ENCODE results near the gene LDLRAD4.
A peak's percentile ranks its signal among the peaks of the same experiment; 100 is the strongest.

The LDLRAD4 gene

GRCh38 chr18:13462686-13463085 is 244.1 kb downstream of the LDLRAD4 start:
- Histone ChIP-seq H3K36me3 (ENCODE audit: insufficient read depth, low read length) (no peaks in the 10 kb centered on the region), H3K9ac (ENCODE audit: insufficient read length) (no peak overlapping the region), H3K27ac (no peak overlapping the region), H3K4me3 (no peak overlapping the region), H3K9me3 (ENCODE audit: low read depth, low read length) (no peaks in the 10 kb centered on the region)
- no peak for TF ChIP-seq FOXP2 (optimal IDR thresholded peaks at IDR 0.05; ENCODE audit: control extremely low read depth, extremely low read length, insufficient read depth)
- TF ChIP-seq POLR2AphosphoS5 (IDR thresholded peaks at IDR 0.05; ENCODE audit: borderline replicate concordance, low read depth, low read length) = no peak
- TF ChIP-seq EZH2 (IDR thresholded peaks at IDR 0.05) = no peak
- DNase-seq (ENCODE audit: low read depth, low spot score) = no peak

GRCh38 chr18:13463526-13464210 is 245.1 kb downstream of the LDLRAD4 start:
- H3K4me3 ChIP-seq = no peak overlapping the region
- no peak for DNase-seq (ENCODE audit: low read depth, low spot score)
- TF ChIP-seq POLR2AphosphoS5 (IDR thresholded peaks at IDR 0.05; ENCODE audit: borderline replicate concordance, low read depth, low read length) = no peak
- TF ChIP-seq EZH2 (IDR thresholded peaks at IDR 0.05) = no peak
- no peak for TF ChIP-seq FOXP2 (optimal IDR thresholded peaks at IDR 0.05; ENCODE audit: control extremely low read depth, extremely low read length, insufficient read depth)
- H3K27ac ChIP-seq = no peak overlapping the region
- no peak overlapping the region for H3K9ac ChIP-seq (ENCODE audit: insufficient read length)
- no peaks in the 10 kb centered on the region for H3K36me3 ChIP-seq (ENCODE audit: insufficient read depth, low read length)
- H3K9me3 ChIP-seq (ENCODE audit: low read depth, low read length) = no peaks in the 10 kb centered on the region

DNA sequence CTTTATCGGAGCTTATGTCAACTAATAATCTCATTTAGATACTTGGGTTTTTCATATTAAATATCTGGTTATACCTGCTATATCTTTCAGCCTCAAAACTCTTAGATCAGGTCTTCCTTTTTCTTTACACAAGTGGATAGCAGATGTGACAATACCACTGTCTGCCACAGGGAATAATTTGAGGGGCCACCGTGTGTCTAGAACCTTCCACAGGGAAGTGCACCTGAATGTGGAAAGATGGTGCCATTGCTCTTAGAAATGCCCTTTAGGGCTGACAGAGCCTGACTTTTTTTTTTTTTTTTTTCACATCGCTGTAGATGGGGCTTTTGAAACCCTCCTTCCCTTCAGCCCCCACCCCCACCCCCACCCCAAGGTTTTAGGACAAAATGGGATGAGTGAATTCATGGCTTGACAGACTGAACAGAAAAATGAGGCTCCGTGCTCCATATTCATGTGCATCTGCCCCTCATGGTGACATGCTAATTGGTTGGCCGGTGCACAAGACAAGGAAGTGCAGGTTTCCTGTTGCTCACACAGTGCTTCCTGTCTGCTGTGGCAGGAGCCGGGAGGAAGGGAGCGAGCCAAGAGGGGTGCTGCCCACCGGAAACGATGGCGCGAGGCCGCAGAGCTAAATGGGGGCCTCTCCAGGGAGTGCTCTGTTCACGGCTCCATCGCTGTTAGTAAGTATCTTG is 246.0 kb downstream of the LDLRAD4 start:
- Histone ChIP-seq H3K36me3 (ENCODE audit: insufficient read depth, low read length) (no peaks in the 10 kb centered on the region), H3K9ac (ENCODE audit: insufficient read length) (no peak overlapping the region), H3K4me3 (peak overlapping the region; percentile 61), H3K9me3 (ENCODE audit: low read depth, low read length) (no peaks in the 10 kb centered on the region), H3K27ac (no peak overlapping the region)
- no peak for TF ChIP-seq FOXP2 (optimal IDR thresholded peaks at IDR 0.05; ENCODE audit: control extremely low read depth, extremely low read length, insufficient read depth)
- no peak for TF ChIP-seq POLR2AphosphoS5 (IDR thresholded peaks at IDR 0.05; ENCODE audit: borderline replicate concordance, low read depth, low read length)
- DNase-seq (ENCODE audit: low read depth, low spot score) = peak; percentile 22

DNA sequence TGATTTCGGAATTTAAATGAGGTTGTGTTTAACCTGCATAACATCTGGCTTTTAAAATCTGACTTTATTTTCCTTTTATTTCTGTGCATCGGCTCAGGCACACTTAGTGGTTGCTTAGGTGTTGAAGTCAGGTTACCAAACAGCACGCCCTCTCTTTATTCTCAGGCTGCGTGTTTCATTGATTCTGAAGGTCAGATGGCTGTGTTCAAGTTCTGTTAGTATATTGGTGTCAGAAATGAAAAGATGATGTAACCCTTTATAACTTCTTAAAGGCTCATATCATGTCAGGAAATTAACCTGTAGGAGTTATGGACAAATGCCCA is 246.5 kb downstream of the LDLRAD4 start:
- TF ChIP-seq EZH2 (IDR thresholded peaks at IDR 0.05) (no peak), POLR2AphosphoS5 (IDR thresholded peaks at IDR 0.05; ENCODE audit: borderline replicate concordance, low read depth, low read length) (no peak), FOXP2 (optimal IDR thresholded peaks at IDR 0.05; ENCODE audit: control extremely low read depth, extremely low read length, insufficient read depth) (no peak)
- no peak overlapping the region; the same call in 1 of the 2 replicates for H3K27ac ChIP-seq
- no peaks in the 10 kb centered on the region for H3K36me3 ChIP-seq (ENCODE audit: insufficient read depth, low read length)
- H3K4me3 ChIP-seq = peak overlapping the region; percentile 61
- H3K9me3 ChIP-seq (ENCODE audit: low read depth, low read length) = no peaks in the 10 kb centered on the region
- H3K9ac ChIP-seq (ENCODE audit: insufficient read length) = no peak overlapping the region
- no peak for DNase-seq (ENCODE audit: low read depth, low spot score)

DNA sequence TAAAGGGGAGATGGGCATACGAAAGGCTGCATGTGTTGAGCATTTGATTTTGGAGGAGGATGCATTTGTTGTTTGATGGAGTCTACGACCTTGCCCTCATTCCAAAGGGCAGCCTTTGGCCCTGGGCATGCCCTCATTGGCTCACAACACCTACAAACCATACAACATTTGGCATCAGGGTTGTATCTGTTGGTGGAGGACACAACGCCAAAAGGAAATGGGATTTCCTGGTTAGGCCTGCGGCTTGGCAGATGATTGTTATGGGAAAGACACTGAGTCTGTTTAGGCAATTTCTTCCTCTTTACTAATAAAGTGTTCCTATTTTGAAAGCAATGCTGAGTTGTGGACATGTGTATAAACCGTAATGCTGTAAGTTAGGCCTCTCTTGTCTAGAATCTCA is 246.9 kb downstream of the LDLRAD4 start:
- H3K27ac ChIP-seq = no peak overlapping the region
- H3K4me3 ChIP-seq = peak overlapping the region; percentile 61
- no peak for TF ChIP-seq EZH2 (IDR thresholded peaks at IDR 0.05)
- TF ChIP-seq POLR2AphosphoS5 (IDR thresholded peaks at IDR 0.05; ENCODE audit: borderline replicate concordance, low read depth, low read length) = no peak
- no peak for TF ChIP-seq FOXP2 (optimal IDR thresholded peaks at IDR 0.05; ENCODE audit: control extremely low read depth, extremely low read length, insufficient read depth)
- DNase-seq (ENCODE audit: low read depth, low spot score) = no peak
- H3K36me3 ChIP-seq (ENCODE audit: insufficient read depth, low read length) = no peaks in the 10 kb centered on the region
- H3K9ac ChIP-seq (ENCODE audit: insufficient read length) = no peak overlapping the region
- no peaks in the 10 kb centered on the region for H3K9me3 ChIP-seq (ENCODE audit: low read depth, low read length)

DNA sequence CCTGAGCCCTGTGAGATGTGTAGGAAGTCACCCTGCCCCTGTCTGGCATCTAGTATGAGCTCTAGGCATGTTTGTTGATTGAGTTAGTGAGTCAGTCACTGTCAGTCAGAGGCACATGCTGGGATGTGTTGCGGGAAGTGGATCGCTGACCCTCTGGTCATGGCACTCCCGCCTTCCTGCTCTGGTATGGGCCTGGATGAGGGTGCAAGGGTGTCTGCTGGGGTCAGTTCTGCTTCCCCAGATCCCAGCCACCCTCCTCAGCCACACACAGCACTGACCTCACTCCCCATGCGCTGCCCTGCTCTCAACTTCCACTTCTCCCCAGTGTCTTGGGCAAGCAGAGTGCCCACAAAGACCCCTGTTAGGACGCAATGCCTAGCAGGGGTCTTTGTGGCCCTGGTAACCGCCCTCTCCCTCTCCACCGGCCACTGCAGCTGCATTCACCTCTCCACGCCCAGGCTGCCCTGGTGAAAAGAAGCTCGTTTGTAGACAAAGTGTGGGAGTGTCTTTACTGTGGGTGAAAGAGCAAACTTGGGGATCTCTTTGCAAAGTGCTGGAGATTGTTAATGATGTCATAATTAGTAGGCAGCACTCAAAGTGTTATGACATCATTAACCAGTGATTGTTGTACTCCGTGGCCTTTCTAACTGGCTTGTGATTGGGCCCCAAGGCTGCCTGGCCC is 252.1 kb downstream of the LDLRAD4 start:
- Histone ChIP-seq H3K9ac (ENCODE audit: insufficient read length) (no peak overlapping the region), H3K36me3 (ENCODE audit: insufficient read depth, low read length) (no peaks in the 10 kb centered on the region)
- TF ChIP-seq FOXP2 (optimal IDR thresholded peaks at IDR 0.05; ENCODE audit: control extremely low read depth, extremely low read length, insufficient read depth) (no peak), EZH2 (IDR thresholded peaks at IDR 0.05) (no peak), POLR2AphosphoS5 (IDR thresholded peaks at IDR 0.05; ENCODE audit: borderline replicate concordance, low read depth, low read length) (no peak)

DNA sequence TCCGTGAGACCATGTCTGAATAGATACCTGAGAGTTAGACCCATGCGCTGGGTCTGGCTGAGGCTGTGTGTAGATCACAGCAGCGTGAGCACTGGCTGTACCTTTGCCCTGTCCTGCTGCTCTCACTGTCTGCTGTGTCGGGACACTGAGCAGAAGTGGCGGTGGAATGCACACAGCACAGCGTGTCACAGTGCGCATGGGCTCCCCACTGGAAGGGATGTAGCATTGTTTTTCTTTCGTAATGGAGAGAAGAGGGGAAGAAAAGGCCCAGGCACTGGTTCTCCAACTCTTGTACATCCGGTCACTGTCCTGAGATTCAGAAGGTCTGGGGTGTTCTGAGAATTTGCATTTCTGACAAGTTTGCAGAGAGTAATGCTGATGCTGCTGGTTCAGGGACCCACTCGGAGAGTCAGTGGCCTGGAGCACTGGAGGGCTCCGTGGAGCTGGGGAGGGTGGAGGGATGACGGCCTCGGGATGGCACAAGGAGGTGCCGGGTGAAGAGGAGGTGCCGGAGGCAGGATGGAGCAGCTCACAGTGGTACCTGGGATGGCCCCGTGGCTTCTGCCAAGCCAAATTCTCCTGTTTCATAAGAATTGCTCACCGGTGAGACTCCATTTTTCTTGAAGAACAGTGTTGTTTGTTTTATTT is 252.8 kb downstream of the LDLRAD4 start:
- Histone ChIP-seq H3K36me3 (ENCODE audit: insufficient read depth, low read length) (no peaks in the 10 kb centered on the region), H3K9me3 (ENCODE audit: low read depth, low read length) (no peaks in the 10 kb centered on the region), H3K9ac (ENCODE audit: insufficient read length) (no peak overlapping the region), H3K4me3 (no peak overlapping the region), H3K27ac (no peak overlapping the region)
- TF ChIP-seq FOXP2 (optimal IDR thresholded peaks at IDR 0.05; ENCODE audit: control extremely low read depth, extremely low read length, insufficient read depth) = no peak
- no peak for TF ChIP-seq EZH2 (IDR thresholded peaks at IDR 0.05)
- no peak for TF ChIP-seq POLR2AphosphoS5 (IDR thresholded peaks at IDR 0.05; ENCODE audit: borderline replicate concordance, low read depth, low read length)
- DNase-seq (ENCODE audit: low read depth, low spot score) = no peak

More for the DNA sequence above, 252.1 kb downstream of the LDLRAD4 start:
- Histone ChIP-seq H3K27ac (no peak overlapping the region), H3K9me3 (ENCODE audit: low read depth, low read length) (no peaks in the 10 kb centered on the region), H3K4me3 (no peak overlapping the region)
- no peak for DNase-seq (ENCODE audit: low read depth, low spot score)

Measured in SK-N-MC (cell line).